ENCODE data around the gene DNAH10.

DNAH10 gene

DNA sequence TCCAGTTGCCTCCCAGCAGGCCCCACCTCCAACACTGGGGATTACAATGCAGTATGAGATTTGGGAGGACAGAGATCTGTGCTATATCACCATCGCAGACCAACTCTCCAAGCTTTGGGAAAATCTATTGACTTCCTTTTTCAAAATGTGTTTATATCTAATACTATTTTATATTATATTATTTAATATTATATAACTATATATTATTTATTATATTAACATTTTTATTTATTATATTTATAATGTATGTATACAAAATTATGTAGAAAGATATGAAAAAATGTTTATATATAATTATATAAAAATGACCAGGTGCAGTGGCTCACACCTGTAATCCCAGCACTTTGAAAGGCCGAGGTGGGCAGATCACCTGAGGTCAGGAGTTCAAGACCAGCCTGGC lies 36.4 kb downstream of the DNAH10 start:
- no peak for DNase-seq (ENCODE audit: low read depth)

DNA sequence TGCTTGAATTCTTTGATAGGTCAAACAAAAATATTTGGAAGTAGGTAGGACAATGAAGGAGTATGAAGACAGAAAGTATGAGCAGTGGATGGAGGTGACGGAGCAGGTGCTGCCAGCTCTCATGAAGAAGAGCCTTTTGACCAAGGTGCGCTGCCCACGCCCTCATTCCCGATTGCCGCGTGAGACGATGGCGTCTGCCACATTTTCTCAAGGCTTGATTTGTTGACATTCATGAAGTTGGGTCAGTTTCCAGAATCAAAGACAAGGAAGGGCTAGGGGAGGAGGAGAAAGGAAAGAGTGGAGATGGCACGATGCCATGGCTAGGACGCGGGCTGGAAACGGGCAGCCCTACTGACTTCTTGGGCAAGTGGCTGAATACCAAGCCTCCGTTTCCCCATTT lies 37.1 kb downstream of the DNAH10 start:
- no peak for DNase-seq (ENCODE audit: low read depth)

DNA sequence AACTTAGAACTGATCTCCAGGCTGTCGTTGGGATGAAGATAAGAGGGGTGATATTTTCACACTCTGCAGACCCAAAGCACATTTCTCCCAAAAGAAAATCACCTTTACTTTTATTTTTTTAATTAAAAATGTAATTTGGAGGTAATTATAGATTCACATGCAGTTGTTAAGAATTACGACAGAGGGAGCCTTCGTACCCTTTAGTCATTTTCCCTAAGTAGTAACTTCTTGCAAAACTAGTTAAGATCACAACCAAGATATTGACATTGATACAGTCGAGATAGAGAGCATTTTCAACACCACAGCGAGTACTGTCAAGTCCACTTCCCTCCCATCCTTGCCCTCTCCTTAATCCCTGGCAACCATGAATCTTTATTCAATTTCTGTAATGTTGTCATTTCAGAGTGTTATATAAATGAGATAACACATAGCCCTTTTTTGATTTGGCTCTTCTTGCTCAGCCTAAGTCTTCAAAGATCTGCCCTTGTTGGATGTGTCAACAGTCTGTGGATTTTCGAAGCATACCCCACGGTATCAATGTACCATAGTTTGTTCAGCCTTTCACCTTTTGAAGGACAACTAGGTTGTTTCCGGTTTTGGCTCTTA lies 39.6 kb downstream of the DNAH10 start:
- no peak for DNase-seq (ENCODE audit: low read depth)

DNA sequence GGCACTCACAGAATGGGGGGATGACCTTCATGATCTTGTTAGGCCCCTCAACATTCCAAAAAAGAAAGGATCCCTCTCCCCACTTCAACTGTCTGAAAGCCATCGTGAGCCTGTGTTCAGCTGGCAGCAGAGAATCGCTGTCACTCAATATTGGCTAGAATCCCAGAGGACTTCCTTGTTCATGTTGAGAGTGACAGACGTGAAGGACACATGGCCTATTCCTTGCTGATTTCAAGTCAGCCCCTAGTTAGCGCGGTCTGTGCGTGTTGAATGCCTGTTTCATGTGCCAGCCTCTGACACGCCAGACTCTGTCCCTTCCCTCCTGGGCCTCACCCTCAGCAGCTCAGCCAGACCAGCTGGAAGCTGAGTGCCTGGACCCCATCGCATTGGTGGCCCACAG lies 43.1 kb downstream of the DNAH10 start:
- no peak for DNase-seq (ENCODE audit: low read depth)

DNA sequence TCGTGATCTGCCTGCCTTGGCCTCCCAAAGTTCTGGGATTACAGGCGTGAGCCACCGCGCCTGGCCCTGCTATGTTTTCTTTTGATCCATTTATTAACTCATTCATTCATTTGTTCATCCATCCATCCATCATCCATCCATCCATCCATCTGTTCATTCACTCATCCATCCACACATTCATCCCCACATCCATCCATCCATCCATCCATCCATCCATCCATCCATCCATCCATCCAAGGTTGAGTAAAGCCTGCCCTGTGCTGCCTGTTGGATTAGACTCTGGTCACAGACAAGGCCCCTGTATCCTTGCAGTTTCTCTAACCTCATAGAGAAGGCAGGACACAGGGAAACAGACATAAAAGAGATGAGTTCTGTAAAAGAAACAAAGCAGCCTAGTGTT lies 44.9 kb downstream of the DNAH10 start:
- no peak for DNase-seq (ENCODE audit: low read depth)

DNA sequence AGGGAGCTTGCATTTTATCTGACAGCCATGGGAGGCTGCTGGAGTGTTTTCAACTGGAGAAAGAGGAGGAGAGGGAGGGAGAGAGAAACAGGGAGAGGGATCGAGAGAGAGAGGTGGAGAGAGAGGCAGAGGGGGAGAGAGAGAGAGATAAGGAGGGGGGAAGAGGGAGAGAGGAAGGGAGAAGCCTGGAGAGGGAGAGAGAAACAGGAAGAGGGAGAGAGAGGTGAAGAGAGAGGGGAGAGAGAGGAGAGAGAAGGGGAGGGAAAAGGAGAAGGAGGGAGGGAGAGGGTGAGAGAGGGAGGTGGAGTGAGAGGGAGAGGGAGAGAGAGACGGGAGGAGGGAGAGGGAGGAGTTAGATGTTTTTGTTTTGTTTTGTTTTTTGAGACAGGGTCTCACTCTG lies 45.6 kb downstream of the DNAH10 start:
- DNase-seq (ENCODE audit: low read depth), result no peak

DNA sequence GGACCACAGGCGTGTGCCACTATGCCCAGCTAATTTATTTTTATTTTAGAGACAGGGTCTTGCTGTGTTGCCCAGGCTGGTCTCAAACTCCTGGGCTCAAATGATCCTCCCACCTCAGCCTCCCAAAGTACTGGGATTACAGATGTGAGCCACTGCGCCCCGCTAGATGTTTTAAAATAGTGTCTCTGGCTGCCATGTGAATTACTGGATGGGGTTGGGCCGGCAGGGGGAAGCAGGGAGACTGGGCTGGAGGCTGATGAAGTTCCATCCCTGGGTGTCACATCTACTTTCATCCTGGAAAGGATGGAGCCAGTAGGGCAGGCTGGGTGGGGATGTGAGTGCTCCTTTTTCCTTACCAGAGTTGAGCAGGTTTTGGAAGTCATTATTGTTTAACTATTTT lies 46.1 kb downstream of the DNAH10 start:
- no peak for DNase-seq (ENCODE audit: low read depth)

DNA sequence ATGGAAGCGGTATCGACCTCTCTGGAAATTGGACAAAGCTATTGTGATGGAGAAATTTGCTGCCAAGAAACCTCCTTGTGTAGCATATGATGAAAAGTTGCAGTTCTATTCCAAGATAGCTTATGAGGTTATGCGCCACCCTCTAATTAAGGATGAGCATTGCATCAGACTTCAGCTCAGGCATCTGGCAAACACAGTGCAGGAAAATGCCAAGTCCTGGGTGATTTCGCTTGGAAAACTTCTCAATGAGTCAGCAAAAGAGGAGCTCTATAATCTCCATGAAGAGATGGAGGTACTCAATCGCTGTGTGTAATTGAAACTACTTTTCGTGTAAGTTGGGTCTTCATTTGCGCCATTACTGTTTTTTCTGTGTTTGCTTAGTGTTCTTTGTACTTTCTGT lies 51.2 kb downstream of the DNAH10 start:
- DNase-seq (ENCODE audit: low read depth), result no peak

DNA sequence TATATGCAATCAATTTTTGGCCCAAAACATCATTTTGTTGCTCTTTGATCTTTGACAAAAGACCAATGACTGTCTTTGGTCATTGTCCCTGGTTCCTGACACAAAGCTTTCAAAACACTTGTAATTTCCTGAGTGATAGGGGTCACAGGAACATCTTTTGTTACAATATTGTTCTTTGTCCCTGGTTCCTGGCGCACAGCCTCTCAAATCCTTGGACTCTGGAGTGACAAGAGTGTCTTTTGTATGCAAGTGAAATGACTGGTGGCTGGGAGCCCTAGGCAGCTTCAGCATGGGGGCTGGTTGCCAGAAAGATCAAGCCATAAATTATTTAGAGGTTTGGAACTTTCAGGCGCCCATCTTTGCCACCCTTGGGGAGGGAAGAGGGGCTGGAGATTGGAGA lies 53.9 kb downstream of the DNAH10 start:
- DNase-seq (ENCODE audit: low read depth), result no peak

DNA sequence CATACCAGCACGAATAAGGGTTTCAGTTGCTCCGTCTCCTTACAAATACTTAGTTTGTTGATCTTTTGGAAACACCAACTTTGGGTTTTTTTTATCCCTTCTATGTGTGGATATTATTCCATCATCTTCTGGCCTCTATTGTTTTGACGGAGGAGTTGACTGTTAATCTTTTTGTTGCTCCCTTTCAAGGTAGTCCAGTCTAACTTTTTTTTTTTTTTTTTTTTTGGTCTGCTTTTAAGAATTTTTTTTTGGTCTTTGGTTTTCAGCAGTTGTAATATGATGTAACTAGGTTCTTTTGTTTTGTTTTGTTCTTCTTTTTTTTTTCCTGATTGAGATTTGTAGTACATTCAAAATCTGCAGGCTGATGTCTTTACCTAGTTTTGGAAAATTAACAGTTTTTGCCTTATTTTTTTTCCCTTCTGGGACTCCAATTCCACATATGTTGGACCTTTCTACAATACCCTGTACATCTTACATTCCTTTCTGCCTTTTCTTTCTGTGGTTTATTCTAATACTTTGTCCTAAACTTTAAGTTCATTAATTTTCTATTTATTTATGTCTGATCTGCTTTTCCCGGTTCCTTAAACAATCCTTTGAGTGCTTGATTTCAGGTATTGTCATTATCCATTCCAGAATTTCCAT lies 54.9 kb downstream of the DNAH10 start:
- no peak for DNase-seq (ENCODE audit: low read depth)

DNA sequence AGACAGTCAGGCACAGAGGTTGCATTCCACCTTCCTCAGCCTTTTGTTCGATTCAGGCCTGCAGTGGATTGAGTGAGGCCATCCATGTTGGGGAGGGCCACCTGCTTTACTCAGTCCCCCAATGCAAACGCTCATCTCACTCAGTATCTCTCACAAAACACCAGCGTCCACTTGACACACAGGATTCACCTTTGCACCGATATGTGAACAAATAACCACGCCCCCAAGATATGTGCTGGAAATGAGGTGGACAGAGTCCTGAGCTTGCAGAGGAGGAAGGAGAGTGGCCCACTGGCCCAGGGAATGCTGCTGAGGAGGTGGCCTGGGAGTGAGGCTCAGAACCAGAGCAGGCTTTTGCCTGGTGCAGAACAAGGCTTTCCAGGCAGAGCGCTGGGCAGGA lies 60.7 kb downstream of the DNAH10 start:
- DNase-seq (ENCODE audit: low read depth), result no peak

DNA sequence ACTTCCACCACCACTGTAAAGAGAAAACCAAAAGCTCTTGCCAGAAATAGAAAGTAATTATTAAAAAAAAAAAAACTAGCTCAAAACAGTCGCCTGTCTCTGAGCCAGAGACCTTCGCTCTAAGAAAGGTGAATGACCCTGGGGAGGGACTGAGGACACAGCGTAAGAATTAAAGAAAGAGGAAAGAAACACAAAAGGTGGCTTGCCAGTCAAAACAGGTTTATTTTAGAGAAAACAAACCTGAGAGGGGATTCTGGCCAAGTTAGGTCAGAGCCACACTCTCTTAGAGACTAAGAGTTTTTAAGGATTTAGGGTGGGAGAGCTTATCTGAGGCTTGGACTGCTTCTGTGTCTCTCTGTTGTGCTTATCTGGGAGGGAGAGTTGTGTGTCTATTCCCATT lies 66.0 kb downstream of the DNAH10 start:
- no peak for DNase-seq (ENCODE audit: low read depth)

DNA sequence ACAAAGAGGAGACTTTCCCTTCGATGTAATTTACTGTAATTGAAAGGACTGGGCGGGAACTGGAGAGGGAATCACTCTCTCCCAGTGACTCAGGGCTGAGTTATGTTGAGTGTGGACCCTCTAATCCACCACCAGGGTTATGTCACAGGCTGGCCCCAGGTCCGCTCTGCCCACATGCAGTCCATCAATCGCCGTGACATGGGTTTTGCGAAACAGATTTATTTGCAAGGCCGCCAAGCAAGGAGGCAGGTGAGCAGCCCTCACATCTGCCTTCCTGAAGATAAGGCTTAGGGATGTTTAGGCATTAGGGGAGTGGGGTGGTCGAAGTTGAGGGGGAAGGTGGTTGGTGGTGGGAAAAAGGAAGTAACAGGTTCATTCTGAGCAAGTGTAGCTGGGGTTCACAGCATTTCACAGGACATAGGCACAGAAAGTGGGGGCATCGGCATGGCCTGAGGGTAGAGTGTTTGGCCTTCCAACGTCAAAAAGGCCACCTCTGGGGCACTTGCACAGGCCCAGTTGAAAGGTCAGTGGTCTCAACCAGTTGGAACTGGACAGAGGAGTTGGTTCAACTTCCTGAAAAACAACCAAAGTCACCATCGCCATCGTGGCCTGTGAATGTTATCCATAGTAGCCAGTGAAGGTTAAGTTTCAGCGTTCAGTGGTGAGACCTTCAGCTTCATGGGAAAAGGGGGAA lies 66.9 kb downstream of the DNAH10 start:
- no peak for DNase-seq (ENCODE audit: low read depth)

DNA sequence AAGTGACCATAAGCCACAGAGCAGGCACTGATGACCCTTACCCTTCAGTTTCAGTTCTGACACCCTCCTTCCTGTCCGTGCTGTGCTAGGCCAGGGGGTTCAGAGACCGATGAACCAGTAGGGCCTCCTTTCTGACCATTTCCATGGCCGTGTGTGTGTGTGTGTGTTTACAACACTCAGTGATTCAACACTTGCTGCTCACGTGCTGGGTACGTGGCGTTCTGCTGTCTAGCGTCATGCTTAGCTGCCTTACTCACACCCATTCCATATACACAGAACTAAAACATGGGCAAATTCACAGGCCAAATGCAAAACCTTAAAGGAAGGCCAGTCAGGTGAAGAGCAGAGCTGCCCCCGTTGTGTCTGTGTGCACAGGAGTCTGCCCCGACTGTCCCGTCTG lies 67.5 kb downstream of the DNAH10 start:
- DNase-seq (ENCODE audit: low read depth), result no peak

DNA sequence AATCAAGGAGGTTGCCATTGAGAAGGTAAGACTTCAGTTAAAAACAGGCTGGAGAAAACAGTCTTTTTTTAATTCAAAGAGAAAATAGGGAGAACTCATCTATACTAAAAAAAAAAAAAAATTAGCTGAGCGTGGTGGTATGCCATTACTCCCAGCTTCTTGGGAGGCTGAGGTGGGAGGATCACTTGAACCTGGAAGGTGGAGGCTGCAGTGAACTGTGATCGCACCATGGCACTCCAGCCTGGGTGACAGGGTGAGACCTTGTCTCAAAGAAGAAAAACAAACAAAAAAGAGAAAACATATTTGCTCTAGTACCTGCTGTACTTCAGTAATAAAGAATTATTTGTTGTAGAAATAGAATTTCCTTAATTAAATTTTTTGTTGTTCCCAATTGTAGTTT lies 68.6 kb downstream of the DNAH10 start:
- no peak for DNase-seq (ENCODE audit: low read depth)

DNA sequence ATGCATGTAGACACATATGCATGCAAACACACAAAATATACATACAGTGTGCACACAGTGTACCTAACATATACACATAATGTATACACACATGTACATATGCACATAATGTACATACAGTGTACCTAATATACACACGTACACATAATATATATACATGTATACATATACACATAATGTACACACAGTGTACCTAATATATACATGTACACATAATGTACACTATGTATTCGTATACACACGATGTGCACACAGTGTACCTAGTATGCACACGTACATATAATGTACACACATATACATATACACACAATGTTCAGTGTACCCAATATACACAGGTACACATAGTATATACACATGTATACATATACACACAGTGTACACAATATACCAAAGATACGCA lies 70.0 kb downstream of the DNAH10 start:
- DNase-seq (ENCODE audit: low read depth), result no peak

DNA sequence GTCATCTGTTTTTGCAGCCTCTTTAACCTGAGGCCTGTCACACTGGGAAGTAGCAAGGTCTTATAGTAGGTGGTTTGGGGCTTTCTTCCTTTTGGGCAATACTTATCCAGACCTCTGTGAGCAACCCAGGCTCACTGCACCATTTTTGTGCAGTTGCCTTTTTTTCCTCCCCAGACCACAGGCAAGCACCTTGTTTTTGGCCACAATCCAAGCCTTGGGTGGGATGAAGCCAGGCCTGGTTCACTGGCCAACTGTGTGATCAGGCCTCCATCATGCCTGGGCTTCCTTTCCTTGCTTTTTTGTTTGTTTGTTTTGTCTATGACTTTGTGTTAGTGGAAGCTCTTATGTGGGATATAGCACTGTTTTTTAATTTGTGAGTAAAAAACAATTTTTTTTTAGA lies 71.7 kb downstream of the DNAH10 start:
- no peak for DNase-seq (ENCODE audit: low read depth)

DNA sequence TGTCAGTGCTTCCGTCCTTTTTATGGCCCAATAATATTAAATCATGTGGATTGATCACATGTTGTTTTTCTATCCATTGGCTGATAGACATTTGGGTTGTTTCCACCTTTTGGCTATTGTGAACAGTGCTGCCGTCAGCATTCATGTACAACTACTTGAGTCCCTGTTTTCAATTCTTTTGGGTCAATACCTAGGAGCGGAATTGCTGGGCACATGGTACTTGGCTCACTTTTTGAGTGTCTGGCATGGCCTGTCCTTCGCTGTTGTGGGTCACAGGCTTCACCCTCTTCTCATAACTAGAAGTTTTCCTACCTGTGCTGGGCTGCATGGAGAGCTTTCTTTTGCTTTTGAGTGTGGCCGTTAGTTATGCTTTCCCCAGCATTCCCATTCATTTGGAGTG lies 72.7 kb downstream of the DNAH10 start:
- no peak for DNase-seq (ENCODE audit: low read depth)

DNA sequence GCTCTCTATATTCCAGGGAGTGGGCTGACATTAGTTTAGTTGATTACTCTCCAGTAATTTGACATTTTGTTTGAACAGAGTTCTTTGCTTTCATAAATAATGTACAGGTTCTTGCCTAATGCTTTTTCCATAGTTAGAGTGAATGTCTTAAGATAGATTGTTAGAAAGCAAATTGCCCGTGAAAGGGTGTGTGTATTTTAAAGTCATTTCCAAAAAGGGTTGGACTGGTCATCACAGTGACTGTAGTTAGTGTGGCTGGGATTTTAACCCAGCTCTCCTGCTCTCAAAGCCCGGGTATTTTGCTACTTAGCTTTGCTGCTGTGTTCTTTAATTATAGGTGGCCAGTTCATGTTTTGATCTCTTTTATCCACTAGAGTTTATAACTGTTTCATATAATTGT lies 74.2 kb downstream of the DNAH10 start:
- no peak for DNase-seq (ENCODE audit: low read depth)

DNA sequence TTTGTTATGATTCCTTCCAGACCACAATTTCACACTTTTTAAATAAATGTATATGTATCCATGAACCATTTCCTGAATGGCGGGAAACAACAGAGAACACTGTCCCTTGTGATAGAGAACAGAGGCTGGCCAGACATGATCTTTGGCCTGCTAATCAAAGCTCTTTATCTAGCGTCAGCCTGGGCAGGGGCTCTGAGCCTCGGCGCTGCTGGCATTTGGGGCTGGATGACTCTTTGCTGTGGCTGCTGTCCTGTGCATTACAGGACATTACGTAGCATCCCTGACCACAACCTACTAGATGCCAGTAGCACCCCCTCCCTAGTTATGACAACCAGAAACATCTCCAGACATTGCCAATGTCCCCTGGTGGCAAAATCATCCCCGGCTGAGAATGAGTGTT lies 77.7 kb downstream of the DNAH10 start:
- no peak for DNase-seq (ENCODE audit: low read depth)

DNA sequence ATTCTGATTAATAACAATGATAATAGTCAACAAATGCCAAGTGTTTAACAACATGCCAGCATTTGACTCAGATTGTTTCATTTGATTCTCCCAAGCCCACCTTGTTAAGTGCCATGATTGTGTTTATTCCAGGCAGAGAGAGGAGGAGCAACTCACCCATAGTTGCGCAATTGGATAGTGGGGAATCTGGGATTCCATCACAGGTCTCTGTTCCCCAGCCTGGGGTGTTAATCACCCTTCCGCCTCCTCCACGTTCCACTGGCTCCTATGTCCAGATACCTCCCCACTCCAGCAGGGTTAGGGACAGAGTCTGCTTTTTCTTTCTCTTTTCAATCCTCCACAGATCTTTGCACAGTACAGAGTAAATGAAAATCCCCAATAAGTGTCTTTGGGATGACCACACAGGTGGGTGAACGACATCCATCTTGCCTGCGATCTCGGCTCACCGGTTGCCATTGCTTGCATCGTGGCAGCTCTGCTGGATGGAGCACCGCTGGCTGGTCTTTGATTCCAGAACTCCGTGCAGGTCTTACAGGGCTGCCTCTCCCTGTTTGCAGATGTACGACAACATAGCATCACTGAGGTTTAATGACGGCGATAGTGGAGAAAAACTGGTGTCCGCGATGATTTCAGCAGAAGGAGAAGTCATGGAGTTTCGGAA lies 78.8 kb downstream of the DNAH10 start:
- no peak for DNase-seq (ENCODE audit: low read depth)

DNA sequence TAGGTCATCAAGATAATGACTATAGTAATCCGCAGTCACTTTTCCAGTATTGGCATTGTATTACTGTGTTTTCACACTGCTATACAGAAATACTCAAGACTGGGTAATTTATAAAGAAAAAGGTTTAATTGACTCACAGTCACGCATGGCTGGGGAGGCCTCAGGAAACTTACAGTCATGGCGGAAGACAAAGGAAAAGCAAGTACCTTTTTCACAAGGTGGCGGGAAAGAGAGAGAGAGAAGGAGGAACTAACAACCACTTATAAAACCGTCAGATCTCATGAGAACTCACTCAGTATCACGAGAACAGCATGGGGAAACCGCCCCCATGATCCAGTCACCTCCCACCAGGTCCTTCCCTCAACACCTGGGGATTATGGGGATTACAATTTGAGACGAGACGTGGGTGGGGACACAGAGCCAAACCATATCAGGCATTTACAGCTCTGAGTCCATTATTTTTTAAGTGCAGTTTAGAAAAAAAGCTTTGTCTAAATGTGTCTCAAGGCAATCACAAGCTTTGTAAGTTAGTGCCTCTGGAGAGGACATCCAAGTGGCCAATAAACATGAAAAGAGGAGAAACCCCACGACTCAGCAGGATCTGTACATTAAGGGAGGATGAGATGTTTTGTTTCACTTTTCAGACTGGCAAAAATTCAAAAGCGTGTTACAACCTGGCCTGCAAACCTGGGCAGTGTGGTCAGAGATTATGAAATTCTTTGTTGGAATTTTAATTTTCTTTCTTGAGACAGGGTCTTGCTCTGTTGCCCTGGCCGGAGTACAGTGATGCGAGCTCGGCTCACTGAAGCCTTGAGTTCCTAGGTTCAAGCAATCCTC lies 82.0 kb downstream of the DNAH10 start:
- no peak for DNase-seq (ENCODE audit: low read depth)

Measured in activated gamma-delta T cell treated with anti-CD3 and anti-CD28 coated beads, Interleukin-2, amount 50 U/mL, for 16 hours (primary cell).